A673 (cell line): ENCODE measurements around the gene LAMA3. TPM values are rescaled to one million over a fixed set of nuclear protein-coding genes. Genes with fewer than 3 reads are reported as not detected.

ENCODE experiments used
- BruUV-seq: library from RNA; stranded (reverse); fragments of 400-500 nt; replicated peaks from 2 replicates; lab custom pipeline; 2021; lab: Mats Ljungman, UMichigan
- CTCF ChIA-PET: fragments of 300-600 bp; sonication (Branson Sonifier 250); formaldehyde crosslinking; loops from one replicate; lab custom pipeline; 2022; ENCODE audit warnings: antibody characterized with exemption; lab: Charles Lee
- POLR2A ChIA-PET: fragments of 300-600 bp; sonication (Branson Sonifier 250); formaldehyde crosslinking; loops from one replicate; lab custom pipeline; 2022; ENCODE audit warnings: antibody characterized with exemption; ENCODE audit not compliant: low non-redundant PET; lab: Charles Lee
- DNase-seq: peaks from one replicate; pipeline ENCODE4 v3.0.0-alpha.2; 2015; ENCODE audit warnings: low spot score
- H3K27ac ChIP-seq: fragments of 200-600 bp; sonication (generic); 2 replicates; pipeline ENCODE4 v1.5.1; 2016; ENCODE audit warnings: mixed run types, low read depth, mild to moderate bottlenecking, mixed read lengths, antibody characterized with exemption, low read length; ENCODE audit not compliant: poor library complexity, severe bottlenecking
- H3K27me3 ChIP-seq: fragments of 200-600 bp; sonication (generic); replicated peaks from 2 replicates; pipeline ENCODE4 v1.6.1; 2017; ENCODE audit warnings: mixed run types, low read depth, mild to moderate bottlenecking, mixed read lengths, antibody characterized with exemption, low read length; ENCODE audit not compliant: insufficient read depth, poor library complexity
- H3K36me3 ChIP-seq: fragments of 200-600 bp; sonication (generic); 2 replicates; pipeline ENCODE4 v1.6.1; 2016; ENCODE audit warnings: mixed run types, mild to moderate bottlenecking, mixed read lengths, antibody characterized with exemption, low read length; ENCODE audit not compliant: insufficient read depth, poor library complexity, severe bottlenecking
- H3K4me1 ChIP-seq: fragments of 200-600 bp; sonication (generic); 2 replicates; pipeline ENCODE4 v1.6.1; 2017; ENCODE audit warnings: mixed run types, mild to moderate bottlenecking, mixed read lengths, antibody characterized with exemption, low read length; ENCODE audit not compliant: insufficient read depth, poor library complexity, severe bottlenecking
- H3K4me3 ChIP-seq: fragments of 200-600 bp; sonication (generic); 2 replicates; pipeline ENCODE4 v1.5.1; 2016; ENCODE audit warnings: low read depth, mixed run types, mild to moderate bottlenecking, mixed read lengths, low read length; ENCODE audit not compliant: poor library complexity, severe bottlenecking
- H3K9me3 ChIP-seq: fragments of 200-600 bp; sonication (generic); 2 replicates; pipeline ENCODE4 v1.6.1; 2016; ENCODE audit warnings: mixed run types, low read depth, mild to moderate bottlenecking, mixed read lengths, antibody characterized with exemption, low read length; ENCODE audit not compliant: poor library complexity, severe bottlenecking
- CTCF ChIP-seq: fragments of 300-800, 200-600 bp; sonication (generic); conservative IDR thresholded peaks from 2 replicates; pipeline ENCODE4 v1.5.1; 2017; ENCODE audit warnings: low read depth, mild to moderate bottlenecking, antibody characterized with exemption, low read length, moderate library complexity, mixed read lengths
- EZH2 ChIP-seq: fragments of 200-600 bp; sonication (generic); IDR thresholded peaks from 2 replicates; pipeline ENCODE4 v1.6.1; 2017; ENCODE audit warnings: borderline replicate concordance, low read depth, mild to moderate bottlenecking, mixed read lengths, antibody characterized with exemption, low read length; ENCODE audit not compliant: poor library complexity, severe bottlenecking
- intact Hi-C: fragments of 100-400 bp; cut with micrococcal nuclease; formaldehyde crosslinking; loops from one replicate; pipeline ENCODE4 v1.10.0; 2022; ENCODE audit not compliant: unreplicated experiment
- total RNA-seq: library from RNA; stranded (reverse); gene quantifications from 2 replicates; pipeline ENCODE4 v1.2.3, GENCODE V29; 2021

Gene LAMA3
- total RNA-seq, 1 experiment from 2014 or later = 2.7 TPM

DNA sequence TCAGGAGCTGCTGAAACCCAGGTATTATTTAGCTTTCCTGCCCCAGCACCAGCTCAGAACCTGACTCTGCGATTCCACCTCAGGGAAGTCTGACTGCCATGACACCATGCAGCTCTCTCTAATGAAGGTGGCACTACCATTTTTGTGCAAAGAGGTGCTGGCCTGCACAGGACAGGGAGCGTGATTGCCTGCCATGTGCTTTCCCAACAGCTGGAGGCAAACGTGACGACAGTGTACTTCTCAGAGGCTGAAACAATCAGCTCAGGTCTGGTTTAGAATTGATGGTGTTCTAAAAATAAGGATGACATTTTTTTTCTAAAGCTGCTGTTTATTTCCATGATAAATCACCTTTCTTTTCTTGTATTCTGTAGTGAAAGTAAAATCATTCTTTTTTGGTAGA lies 250.1 kb downstream of the LAMA3 start:
- Histone ChIP-seq H3K36me3 (no peaks in the 10 kb centered on the region), H3K9me3 (no peaks in the 10 kb centered on the region), H3K4me3 (no peak overlapping the region), H3K4me1 (no peaks in the 10 kb centered on the region), H3K27me3 (no peaks in the 10 kb centered on the region), H3K27ac (no peak overlapping the region)
- intact Hi-C loops = no loop called here
- TF ChIP-seq CTCF (no peak), EZH2 (no peak)
- BruUV-seq = no TSS peak
- ChIA-PET POLR2A (no interaction called here), CTCF (no interaction called here)
- no peak for DNase-seq

- no peaks in the 10 kb centered on the region for H3K36me3 ChIP-seq
- no peak for DNase-seq
- intact Hi-C loops = no loop called here
- POLR2A ChIA-PET = no interaction called here
- H3K9me3 ChIP-seq = no peaks in the 10 kb centered on the region
- TF ChIP-seq CTCF = no peak
- no peak for TF ChIP-seq EZH2
- BruUV-seq = no TSS peak
- H3K27ac ChIP-seq = no peak overlapping the region
- no peaks in the 10 kb centered on the region for H3K4me1 ChIP-seq
- H3K27me3 ChIP-seq = no peaks in the 10 kb centered on the region
- CTCF ChIA-PET = no interaction called here
- no peak overlapping the region for H3K4me3 ChIP-seq
These were observed 250.6 kb downstream of the LAMA3 start for GRCh38 chr18:23939896-23940295.

- Histone ChIP-seq H3K27ac (no peak overlapping the region), H3K36me3 (no peaks in the 10 kb centered on the region), H3K9me3 (no peaks in the 10 kb centered on the region), H3K27me3 (no peaks in the 10 kb centered on the region), H3K4me3 (no peak overlapping the region), H3K4me1 (no peaks in the 10 kb centered on the region)
- TF ChIP-seq EZH2 = no peak
- TF ChIP-seq CTCF = no peak
- CTCF ChIA-PET = no interaction called here
- intact Hi-C loops = no loop called here
- DNase-seq = no peak
- BruUV-seq = no TSS peak
- POLR2A ChIA-PET = no interaction called here
These were observed 252.5 kb downstream of the LAMA3 start for GRCh38 chr18:23941791-23942190.
